ENCODE measurements around the gene LRP8. TPM values are rescaled to one million over a fixed set of nuclear protein-coding genes. Genes with fewer than 3 reads are reported as not detected.

Gene LRP8
- total RNA-seq, 1 donor from 2014 or later = 7.1 TPM

DNA sequence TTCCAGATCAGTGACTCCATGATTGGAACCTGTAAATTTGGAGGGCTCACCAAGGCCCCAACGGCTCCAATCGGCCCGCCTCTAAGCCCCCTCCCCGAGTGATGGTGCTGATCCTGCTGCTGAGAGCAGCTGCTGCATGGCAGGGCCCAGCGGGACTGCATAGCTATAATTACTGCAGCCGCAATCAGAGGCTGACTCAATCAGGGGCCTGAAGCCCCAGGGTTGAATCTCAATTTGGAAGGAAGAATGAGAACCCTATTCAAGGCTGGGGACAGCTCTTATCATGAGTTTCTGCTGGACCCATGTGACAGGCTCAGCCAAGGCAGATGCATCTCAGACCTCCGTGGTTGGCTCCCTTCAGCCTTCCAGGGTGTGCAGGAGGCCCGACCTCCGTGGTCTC lies 46.7 kb downstream of the LRP8 start:
- Mint-ChIP-seq H3K27ac (ENCODE audit: unreplicated experiment) (no peak overlapping the region), H3K36me3 (ENCODE audit: low read depth) (no peaks in the 10 kb centered on the region), H3K27me3 (ENCODE audit: low read depth) (no peaks in the 10 kb centered on the region), H3K4me1 (ENCODE audit: low read depth) (no peaks in the 10 kb centered on the region), H3K9me3 (ENCODE audit: low read depth) (no peaks in the 10 kb centered on the region), H3K4me3 (ENCODE audit: unreplicated experiment) (no peak overlapping the region)
- TF ChIP-seq, protein P1, sequence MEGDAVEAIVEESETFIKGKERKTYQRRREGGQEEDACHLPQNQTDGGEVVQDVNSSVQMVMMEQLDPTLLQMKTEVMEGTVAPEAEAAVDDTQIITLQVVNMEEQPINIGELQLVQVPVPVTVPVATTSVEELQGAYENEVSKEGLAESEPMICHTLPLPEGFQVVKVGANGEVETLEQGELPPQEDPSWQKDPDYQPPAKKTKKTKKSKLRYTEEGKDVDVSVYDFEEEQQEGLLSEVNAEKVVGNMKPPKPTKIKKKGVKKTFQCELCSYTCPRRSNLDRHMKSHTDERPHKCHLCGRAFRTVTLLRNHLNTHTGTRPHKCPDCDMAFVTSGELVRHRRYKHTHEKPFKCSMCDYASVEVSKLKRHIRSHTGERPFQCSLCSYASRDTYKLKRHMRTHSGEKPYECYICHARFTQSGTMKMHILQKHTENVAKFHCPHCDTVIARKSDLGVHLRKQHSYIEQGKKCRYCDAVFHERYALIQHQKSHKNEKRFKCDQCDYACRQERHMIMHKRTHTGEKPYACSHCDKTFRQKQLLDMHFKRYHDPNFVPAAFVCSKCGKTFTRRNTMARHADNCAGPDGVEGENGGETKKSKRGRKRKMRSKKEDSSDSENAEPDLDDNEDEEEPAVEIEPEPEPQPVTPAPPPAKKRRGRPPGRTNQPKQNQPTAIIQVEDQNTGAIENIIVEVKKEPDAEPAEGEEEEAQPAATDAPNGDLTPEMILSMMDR (IDR thresholded peaks at IDR 0.05) = no peak
- DNase-seq (ENCODE audit: low spot score) = no peak

DNA sequence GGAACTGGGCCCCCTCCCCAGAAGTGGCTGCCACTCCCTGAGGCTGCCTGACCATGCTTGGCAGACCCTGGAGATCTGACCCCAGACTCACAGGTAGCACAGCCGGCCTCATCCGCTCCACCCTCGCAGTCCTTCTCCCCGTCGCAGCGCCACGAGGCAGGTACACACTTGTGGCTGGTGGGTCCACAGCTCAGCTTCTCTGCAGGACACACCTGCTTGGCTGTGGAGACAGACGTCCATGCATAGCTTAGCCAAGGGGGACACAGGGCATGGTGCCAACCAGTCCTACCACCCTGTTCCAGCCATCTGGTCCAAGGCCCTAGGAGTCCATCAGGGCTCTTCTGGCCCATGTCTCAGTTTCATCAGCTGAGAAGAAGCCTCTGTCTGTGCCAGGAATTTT lies 47.4 kb downstream of the LRP8 start:
- TF ChIP-seq, protein P1 (IDR thresholded peaks at IDR 0.05) = no peak
- Mint-ChIP-seq H3K4me3 (ENCODE audit: unreplicated experiment) (no peak overlapping the region), H3K27me3 (ENCODE audit: low read depth) (no peaks in the 10 kb centered on the region), H3K36me3 (ENCODE audit: low read depth) (no peaks in the 10 kb centered on the region), H3K4me1 (ENCODE audit: low read depth) (no peaks in the 10 kb centered on the region), H3K9me3 (ENCODE audit: low read depth) (no peaks in the 10 kb centered on the region), H3K27ac (ENCODE audit: unreplicated experiment) (no peak overlapping the region)
- DNase-seq (ENCODE audit: low spot score) = no peak

- no peak overlapping the region for H3K4me3 Mint-ChIP-seq (ENCODE audit: unreplicated experiment)
- no peak for DNase-seq (ENCODE audit: low spot score)
- no peaks in the 10 kb centered on the region for H3K27me3 Mint-ChIP-seq (ENCODE audit: low read depth)
These were observed 48.3 kb downstream of the LRP8 start for GRCh38 chr1:53279296-53280200.

GRCh38 chr1:53278298-53278725 lies 49.6 kb downstream of the LRP8 start:
- Mint-ChIP-seq H3K4me3 (ENCODE audit: unreplicated experiment) (no peak overlapping the region), H3K27me3 (ENCODE audit: low read depth) (no peaks in the 10 kb centered on the region), H3K4me1 (ENCODE audit: low read depth) (no peaks in the 10 kb centered on the region), H3K9me3 (ENCODE audit: low read depth) (no peaks in the 10 kb centered on the region), H3K36me3 (ENCODE audit: low read depth) (no peaks in the 10 kb centered on the region), H3K27ac (ENCODE audit: unreplicated experiment) (no peak overlapping the region)
- TF ChIP-seq, protein P1 (IDR thresholded peaks at IDR 0.05) = peak; percentile 96
- DNase-seq (ENCODE audit: low spot score) = peak; percentile 55

More at GRCh38 chr1:53279296-53280200, 48.3 kb downstream of the LRP8 start:
- TF ChIP-seq, protein P1 (IDR thresholded peaks at IDR 0.05) = no peak
- H3K27ac Mint-ChIP-seq (ENCODE audit: unreplicated experiment) = no peak overlapping the region
- H3K4me1 Mint-ChIP-seq (ENCODE audit: low read depth) = no peaks in the 10 kb centered on the region
- no peaks in the 10 kb centered on the region for H3K36me3 Mint-ChIP-seq (ENCODE audit: low read depth)
- no peaks in the 10 kb centered on the region for H3K9me3 Mint-ChIP-seq (ENCODE audit: low read depth)

DNA sequence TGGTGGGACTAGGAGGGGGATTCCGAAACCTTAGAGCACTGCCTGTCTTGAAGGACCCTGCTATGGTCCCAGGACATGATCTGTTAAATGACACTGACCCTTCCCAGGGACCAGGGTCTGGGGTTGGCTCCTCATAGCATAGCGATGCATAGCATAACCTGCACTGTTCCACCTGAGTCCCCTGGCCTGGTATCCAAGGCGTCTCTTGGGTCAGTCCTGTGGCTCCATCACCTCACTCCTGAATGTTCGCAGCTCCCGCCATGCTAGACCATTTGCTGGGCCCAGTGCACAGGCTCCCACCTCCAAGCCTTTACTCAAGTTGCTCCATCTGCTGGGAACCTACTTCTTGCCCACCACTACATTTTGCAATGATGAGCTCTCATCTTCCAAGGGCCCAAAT lies 50.5 kb downstream of the LRP8 start:
- Mint-ChIP-seq H3K4me3 (ENCODE audit: unreplicated experiment) (no peak overlapping the region), H3K27me3 (ENCODE audit: low read depth) (no peaks in the 10 kb centered on the region), H3K4me1 (ENCODE audit: low read depth) (no peaks in the 10 kb centered on the region), H3K27ac (ENCODE audit: unreplicated experiment) (no peak overlapping the region), H3K9me3 (ENCODE audit: low read depth) (no peaks in the 10 kb centered on the region), H3K36me3 (ENCODE audit: low read depth) (no peaks in the 10 kb centered on the region)
- TF ChIP-seq, protein P1 (IDR thresholded peaks at IDR 0.05) = no peak
- peak; percentile 48 for DNase-seq (ENCODE audit: low spot score)

All from chondrocyte (in vitro differentiated cells).